CD8-positive, alpha-beta memory T cell (primary cell): ENCODE results near the gene CCDC85B. TPM values are rescaled to one million over a fixed set of nuclear protein-coding genes. Genes with fewer than 3 reads are reported as not detected.
A peak's percentile ranks its signal among the peaks of the same experiment; 100 is the strongest.

Experiments
- CTCF ChIA-PET: fragments of 350-600 bp; sonication (Branson Sonifier 250); formaldehyde crosslinking; loops from one replicate; lab custom pipeline; 2021; ENCODE audit warnings: antibody characterized with exemption; lab: Charles Lee
- POLR2A ChIA-PET: fragments of 350-600 bp; sonication (Branson Sonifier 250); formaldehyde crosslinking; loops from one replicate; lab custom pipeline; 2021; ENCODE audit warnings: antibody characterized with exemption; lab: Charles Lee
- DNase-seq, 5 donors: peaks; one replicate each; pipeline versions ENCODE4 v3.0.0 to v3.0.0-alpha.2; 2020 to 2022; ENCODE audit warnings: mixed read lengths in 1 of 5
- H3K27ac ChIP-seq: one replicate; pipeline ENCODE4 v1.7.0; 2013; ENCODE audit warnings: low read depth, mild to moderate bottlenecking, low read length, moderate library complexity
- H3K27me3 ChIP-seq: 2 replicates; pipeline ENCODE4 v1.7.0; 2013; ENCODE audit warnings: low read length, mild to moderate bottlenecking; ENCODE audit not compliant: insufficient read depth, poor library complexity, severe bottlenecking
- H3K36me3 ChIP-seq: 2 replicates; pipeline ENCODE4 v1.7.0; 2013; ENCODE audit warnings: mild to moderate bottlenecking, low read length, moderate library complexity; ENCODE audit not compliant: insufficient read depth
- H3K4me1 ChIP-seq: 2 replicates; pipeline ENCODE4 v1.7.0; 2013; ENCODE audit warnings: mild to moderate bottlenecking, low read length, moderate library complexity; ENCODE audit not compliant: insufficient read depth
- H3K4me3 ChIP-seq: 2 replicates; pipeline ENCODE4 v1.7.0; 2013; ENCODE audit warnings: mild to moderate bottlenecking, low read length
- H3K9me3 ChIP-seq: 2 replicates; pipeline ENCODE4 v1.7.0; 2013; ENCODE audit warnings: mild to moderate bottlenecking, low read length
- H3K27ac Mint-ChIP-seq, 8 donors: one replicate each; pipeline ENCODE4 v1.8.0; 2020 to 2021; ENCODE audit warnings: mixed read lengths in 8 of 8, mild to moderate bottlenecking in 6 of 8, inconsistent platforms in 3 of 8, moderate library complexity in 3 of 8
- H3K27me3 Mint-ChIP-seq, 2 donors: one replicate each; pipeline ENCODE4 v1.8.0; 2020 to 2021; ENCODE audit warnings: mixed read lengths in 2 of 2, mild to moderate bottlenecking in 1 of 2, moderate library complexity in 1 of 2
- H3K36me3 Mint-ChIP-seq, 3 donors: one replicate each; pipeline ENCODE4 v1.8.0; 2020 to 2021; ENCODE audit warnings: mixed read lengths in 3 of 3, inconsistent platforms in 1 of 3, mild to moderate bottlenecking in 1 of 3
- H3K4me1 Mint-ChIP-seq, 3 donors: one replicate each; pipeline ENCODE4 v1.8.0; 2020 to 2021; ENCODE audit warnings: mixed read lengths in 3 of 3, inconsistent platforms in 1 of 3, mild to moderate bottlenecking in 1 of 3
- H3K4me3 Mint-ChIP-seq, 7 donors: one replicate each; pipeline ENCODE4 v1.8.0; 2020 to 2021; ENCODE audit warnings: mixed read lengths in 7 of 7, mild to moderate bottlenecking in 6 of 7, moderate library complexity in 4 of 7, inconsistent platforms in 2 of 7
- H3K9me3 Mint-ChIP-seq, 5 donors: one replicate each; pipeline ENCODE4 v1.8.0; 2020 to 2022; ENCODE audit warnings: mixed read lengths in 5 of 5, mild to moderate bottlenecking in 3 of 5, moderate library complexity in 2 of 5, inconsistent platforms in 1 of 5
- polyA plus RNA-seq: library from polyadenylated mRNA; unstranded; fragments of 300-500 nt; fragmentation: Illumina TruSeq; gene quantifications from one replicate; pipeline ENCODE4 v1.2.3, GENCODE V29; 2021
- total RNA-seq, 2 experiments: library from RNA; stranded (reverse); gene quantifications; one replicate each; pipeline ENCODE4 v1.2.3, GENCODE V29; 2021

The CCDC85B gene
- total and polyA plus RNA-seq, 3 experiments from 2014 or later, result 81.3 to 94.4 (median 86.7) TPM

- peak overlapping the region in 5 of 7 donors; percentile 50 to 81 (median 68) for H3K4me3 Mint-ChIP-seq
- no peak overlapping the region for H3K27ac ChIP-seq
- no peak overlapping the region for H3K4me3 ChIP-seq
- peaks cover 47% of the 10 kb centered on the region for H3K4me1 ChIP-seq
- peaks cover 44 to 54% (median 51%) of the 10 kb centered on the region in 3 donors for H3K4me1 Mint-ChIP-seq
- H3K27me3 ChIP-seq, result no peaks in the 10 kb centered on the region
- no peak for DNase-seq
- H3K27me3 Mint-ChIP-seq, result no peaks in the 10 kb centered on the region
- ChIA-PET CTCF (no interaction called here), POLR2A (no interaction called here)
- H3K9me3 ChIP-seq, result no peaks in the 10 kb centered on the region
- no peaks in the 10 kb centered on the region for H3K9me3 Mint-ChIP-seq
- H3K36me3 Mint-ChIP-seq, result peaks cover 19 to 66% (median 24%) of the 10 kb centered on the region in 3 donors
- peaks cover 46% of the 10 kb centered on the region for H3K36me3 ChIP-seq
- peak overlapping the region in 5 of 8 donors; percentile 64 to 89 (median 71) for H3K27ac Mint-ChIP-seq
Observed at GRCh38 chr11:65854161-65854592, 36.3 kb upstream of the CCDC85B start.

DNA sequence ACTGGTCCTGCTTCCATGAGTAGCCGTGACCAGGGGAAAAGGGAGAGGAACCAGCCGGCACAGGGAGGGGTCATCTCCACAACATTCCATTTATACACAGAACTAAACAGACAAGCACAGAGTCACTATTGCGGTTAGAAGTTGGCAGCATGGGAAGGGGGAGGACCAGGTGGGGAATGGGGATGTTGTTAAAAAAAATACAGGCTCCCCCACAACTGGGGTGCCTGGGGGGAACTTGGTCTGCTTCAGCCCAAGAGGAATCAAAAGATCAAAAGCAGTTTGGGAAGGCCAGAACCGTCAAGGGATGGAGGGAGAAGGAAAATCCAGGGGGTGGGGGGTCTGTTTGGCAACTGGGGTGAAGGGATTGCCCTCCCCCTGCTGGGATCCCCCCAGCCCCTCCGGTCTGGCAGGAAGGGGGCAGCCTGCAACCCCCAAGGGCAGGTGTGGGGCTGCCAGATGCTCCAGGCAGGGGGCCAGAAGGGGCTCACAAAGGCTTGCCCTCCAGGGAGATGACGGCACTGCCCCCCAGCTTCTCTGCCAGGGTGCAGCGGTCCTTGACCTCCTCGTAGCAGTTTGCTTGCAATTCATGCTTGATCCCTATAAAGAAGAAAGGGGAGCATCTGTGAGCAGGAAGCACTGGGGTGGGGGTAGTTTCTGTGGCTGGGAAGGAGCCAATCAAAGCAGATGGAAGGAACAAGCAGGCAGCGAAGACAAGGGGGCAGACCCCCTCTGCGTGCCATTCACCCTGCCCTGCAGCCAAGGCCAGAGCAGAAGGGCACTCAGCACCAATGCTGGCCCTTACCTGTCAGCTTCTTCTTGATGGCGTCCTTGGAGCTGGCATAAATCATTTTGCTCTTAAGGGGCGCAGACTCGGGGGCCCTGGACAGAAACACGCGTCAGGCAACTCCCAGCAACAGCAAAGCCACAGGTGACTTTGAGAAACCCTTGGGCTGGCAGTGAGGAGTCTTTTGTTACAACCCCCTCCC lies 35.3 kb upstream of the CCDC85B start:
- H3K4me3 ChIP-seq, result no peak overlapping the region
- peaks cover 19 to 69% (median 24%) of the 10 kb centered on the region in 3 donors for H3K36me3 Mint-ChIP-seq
- no peaks in the 10 kb centered on the region for H3K27me3 Mint-ChIP-seq
- H3K36me3 ChIP-seq, result peaks cover 46% of the 10 kb centered on the region
- H3K4me3 Mint-ChIP-seq, result peak overlapping the region; percentile 87 to 94 (median 92)
- no peaks in the 10 kb centered on the region for H3K9me3 Mint-ChIP-seq
- H3K27ac ChIP-seq, result no peak overlapping the region
- peaks cover 47% of the 10 kb centered on the region for H3K4me1 ChIP-seq
- peak overlapping the region in 6 of 8 donors; percentile 70 to 93 (median 88) for H3K27ac Mint-ChIP-seq
- peaks cover 52 to 61% (median 57%) of the 10 kb centered on the region in 3 donors for H3K4me1 Mint-ChIP-seq
- CTCF ChIA-PET, result interaction anchor here (1.0 kb wide), 1 partner anchor 37 kb away, joined by 3 read pairs; no protein-coding TSS in a partner anchor
- DNase-seq, result no peak
- H3K9me3 ChIP-seq, result no peaks in the 10 kb centered on the region
- POLR2A ChIA-PET, result interaction anchor here (0.6 kb wide), 2 partner anchors 25 to 293 kb away, joined by 3 read pairs; no protein-coding TSS in a partner anchor
- H3K27me3 ChIP-seq, result no peaks in the 10 kb centered on the region

GRCh38 chr11:65855927-65856363 lies 34.5 kb upstream of the CCDC85B start:
- Histone ChIP-seq H3K27me3 (no peaks in the 10 kb centered on the region), H3K9me3 (no peaks in the 10 kb centered on the region), H3K4me1 (peaks cover 49% of the 10 kb centered on the region), H3K36me3 (peaks cover 46% of the 10 kb centered on the region), H3K27ac (peak overlapping the region; percentile 78), H3K4me3 (peak overlapping the region; percentile 94)
- H3K4me3 Mint-ChIP-seq, result peak overlapping the region; percentile 87 to 94 (median 92)
- DNase-seq, result no peak
- peaks cover 53 to 65% (median 61%) of the 10 kb centered on the region in 3 donors for H3K4me1 Mint-ChIP-seq
- ChIA-PET CTCF (interaction anchor here (1.0 kb wide), 1 partner anchor 38 kb away, joined by 3 read pairs; no protein-coding TSS in a partner anchor), POLR2A (interaction anchor here (0.6 to 2.5 kb wide), 4 partner anchors 22 to 570 kb away, joined by 3 to 7 read pairs (median 3); partner anchors contain the start of gene SNX32)
- peak overlapping the region; percentile 87 to 99 (median 92) for H3K27ac Mint-ChIP-seq
- peaks cover 19 to 71% (median 24%) of the 10 kb centered on the region in 3 donors for H3K36me3 Mint-ChIP-seq
- no peaks in the 10 kb centered on the region for H3K9me3 Mint-ChIP-seq
- no peaks in the 10 kb centered on the region for H3K27me3 Mint-ChIP-seq

GRCh38 chr11:65856689-65857499 lies 33.6 kb upstream of the CCDC85B start:
- no peaks in the 10 kb centered on the region for H3K9me3 Mint-ChIP-seq
- H3K4me3 Mint-ChIP-seq, result peak overlapping the region; percentile 87 to 94 (median 92)
- DNase-seq, result peak; percentile 78 to 89 (median 84)
- H3K4me3 ChIP-seq, result peak overlapping the region; percentile 94
- no peaks in the 10 kb centered on the region for H3K27me3 ChIP-seq
- peaks cover 18 to 70% (median 19%) of the 10 kb centered on the region in 3 donors for H3K36me3 Mint-ChIP-seq
- CTCF ChIA-PET, result interaction anchor here (1.6 to 24.5 kb wide), 2 partner anchors 31 to 364 kb away, joined by 3 to 560 read pairs; partner anchors contain the start of genes CCDC85B, CTSW and FIBP
- H3K27me3 Mint-ChIP-seq, result no peaks in the 10 kb centered on the region
- no peaks in the 10 kb centered on the region for H3K9me3 ChIP-seq
- peaks cover 40% of the 10 kb centered on the region for H3K36me3 ChIP-seq
- H3K27ac ChIP-seq, result peak overlapping the region; percentile 78
- peaks cover 59 to 72% (median 65%) of the 10 kb centered on the region in 3 donors for H3K4me1 Mint-ChIP-seq
- peaks cover 58% of the 10 kb centered on the region for H3K4me1 ChIP-seq
- POLR2A ChIA-PET, result interaction anchor here (0.5 to 5.4 kb wide), 7 partner anchors 13 to 762 kb away, joined by 3 to 140 read pairs (median 7); partner anchors contain the start of genes CCDC85B, FIBP and SNX32
- peak overlapping the region; percentile 87 to 99 (median 92) for H3K27ac Mint-ChIP-seq

DNA sequence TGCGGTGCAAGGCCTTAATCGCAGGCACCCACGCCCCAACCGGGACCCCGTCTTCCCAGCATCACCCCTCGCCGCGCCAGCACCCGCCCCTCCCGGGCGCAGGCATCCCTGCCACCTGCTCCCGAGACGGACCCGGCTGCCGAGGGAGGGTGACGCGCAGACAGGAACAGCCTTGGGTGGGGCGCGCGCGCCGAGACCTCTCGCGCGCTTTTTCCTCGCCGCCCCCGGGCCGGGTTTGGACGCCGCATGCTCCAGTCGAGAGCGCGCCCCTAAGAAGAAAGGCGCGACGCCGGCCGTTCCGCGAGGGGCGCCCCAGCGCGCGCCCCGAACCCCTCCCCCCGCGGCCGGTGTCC lies 33.0 kb upstream of the CCDC85B start:
- CTCF ChIA-PET, result interaction anchor here (1.6 to 24.5 kb wide), 4 partner anchors 14 to 363 kb away, joined by 3 to 560 read pairs (median 46); partner anchors contain the start of genes CCDC85B, CTSW, EFEMP2 and FIBP
- H3K27me3 ChIP-seq, result no peaks in the 10 kb centered on the region
- Mint-ChIP-seq H3K4me3 (peak overlapping the region; percentile 87 to 94 (median 92)), H3K36me3 (peaks cover 15 to 66% (median 18%) of the 10 kb centered on the region in 3 donors), H3K27ac (peak overlapping the region in 3 of 8 donors; percentile 50 to 95 (median 51)), H3K4me1 (peaks cover 57 to 70% (median 63%) of the 10 kb centered on the region in 3 donors), H3K27me3 (no peaks in the 10 kb centered on the region), H3K9me3 (no peaks in the 10 kb centered on the region)
- DNase-seq, result peak; percentile 60 to 81 (median 67)
- H3K36me3 ChIP-seq, result peaks cover 46% of the 10 kb centered on the region
- no peaks in the 10 kb centered on the region for H3K9me3 ChIP-seq
- peak overlapping the region; percentile 94 for H3K4me3 ChIP-seq
- peak overlapping the region; percentile 78 for H3K27ac ChIP-seq
- POLR2A ChIA-PET, result interaction anchor here (0.5 to 5.4 kb wide), 8 partner anchors 13 to 762 kb away, joined by 3 to 140 read pairs (median 7); partner anchors contain the start of genes CCDC85B, FIBP, PCNX3 and SNX32
- peaks cover 64% of the 10 kb centered on the region for H3K4me1 ChIP-seq

DNA sequence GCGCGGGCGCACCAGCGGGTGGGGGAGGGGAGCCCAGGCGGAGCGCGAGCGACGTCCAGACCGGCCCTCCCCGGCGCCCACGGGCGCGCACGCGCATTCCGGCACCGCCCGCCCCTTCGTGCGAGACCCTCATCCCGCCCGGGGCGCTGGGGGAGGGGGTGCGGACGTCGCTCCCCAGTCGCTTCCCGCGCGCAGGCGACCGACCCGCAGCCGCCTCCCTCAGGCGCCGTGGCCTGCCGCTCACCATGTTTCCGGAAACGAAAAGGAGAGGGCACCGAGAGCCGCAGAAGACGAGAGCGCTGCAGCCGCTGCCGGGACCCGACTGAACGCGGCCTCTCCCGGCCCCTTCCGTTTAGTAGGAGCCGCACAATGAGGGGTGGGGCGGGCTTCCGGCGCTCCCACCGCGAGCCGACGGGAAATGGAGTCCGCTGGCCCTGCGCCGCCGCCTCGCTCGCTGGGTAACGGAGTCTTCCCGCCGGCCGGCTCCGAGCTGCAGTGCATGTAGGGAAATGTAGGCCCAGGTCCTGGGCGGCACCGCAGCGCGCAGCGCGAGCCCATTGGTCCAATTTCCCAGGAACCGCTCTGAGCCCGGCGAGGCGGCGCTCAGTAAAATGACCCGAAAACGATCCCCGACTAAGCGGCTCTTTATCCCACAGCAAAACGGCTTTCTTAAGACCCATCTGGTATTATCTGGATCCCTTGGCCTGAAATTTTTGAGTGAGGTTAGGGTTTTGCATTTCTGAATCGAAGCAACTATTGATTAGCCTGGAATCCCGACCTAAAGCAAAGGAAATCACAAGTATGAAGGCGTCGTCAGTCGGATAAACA lies 32.4 kb upstream of the CCDC85B start, which contains the start of gene CFL1:
Gene CFL1 (minus strand): TSS at position 328 of the 828 bp plus-strand sequence. CDS start 81 bp downstream, at position 247.
- H3K4me1 ChIP-seq, result peaks cover 63% of the 10 kb centered on the region
- H3K36me3 Mint-ChIP-seq, result peaks cover 18 to 65% (median 21%) of the 10 kb centered on the region in 3 donors

More for the DNA sequence above, 32.4 kb upstream of the CCDC85B start, which contains the start of gene CFL1:
- Mint-ChIP-seq H3K9me3 (no peaks in the 10 kb centered on the region), H3K4me1 (peaks cover 57 to 75% (median 66%) of the 10 kb centered on the region in 3 donors), H3K4me3 (peak within 1 kb of the TSS; percentile 91 to 96 (median 94)), H3K27ac (peak within 1 kb of the TSS; percentile 88 to 99 (median 98)), H3K27me3 (no peaks in the 10 kb centered on the region)
- Histone ChIP-seq H3K4me3 (peak within 1 kb of the TSS; percentile 94), H3K27me3 (no peaks in the 10 kb centered on the region), H3K27ac (peak within 1 kb of the TSS; percentile 93), H3K9me3 (no peaks in the 10 kb centered on the region), H3K36me3 (peaks cover 47% of the 10 kb centered on the region)
- POLR2A ChIA-PET, result interaction anchor here (0.7 to 5.4 kb wide), 13 partner anchors 12 to 359 kb away, joined by 3 to 140 read pairs (median 5); partner anchors contain the start of genes BANF1, CCDC85B, EIF1AD and FIBP
- peak; percentile 96 to 97 (median 97) for DNase-seq
- CTCF ChIA-PET, result interaction anchor here (0.8 to 24.5 kb wide), 7 partner anchors 9 to 363 kb away, joined by 3 to 560 read pairs (median 3); partner anchors contain the start of genes CCDC85B, CTSW, EFEMP2 and FIBP
